Glomerular visceral epithelial cell (primary cell): ENCODE results near the gene SELENOO.
A peak's percentile ranks its signal among the peaks of the same experiment; 100 is the strongest.
"Not testable (repeated sequence)": the region's sequence is repeated elsewhere in the genome, so short reads cannot be mapped to it uniquely, and the experiment has no call there.

Experiments used
- DNase-seq: peaks from one replicate; pipeline ENCODE4 v3.0.0-alpha.2; 2016; ENCODE audit errors: extremely low spot score

The SELENOO gene

DNA sequence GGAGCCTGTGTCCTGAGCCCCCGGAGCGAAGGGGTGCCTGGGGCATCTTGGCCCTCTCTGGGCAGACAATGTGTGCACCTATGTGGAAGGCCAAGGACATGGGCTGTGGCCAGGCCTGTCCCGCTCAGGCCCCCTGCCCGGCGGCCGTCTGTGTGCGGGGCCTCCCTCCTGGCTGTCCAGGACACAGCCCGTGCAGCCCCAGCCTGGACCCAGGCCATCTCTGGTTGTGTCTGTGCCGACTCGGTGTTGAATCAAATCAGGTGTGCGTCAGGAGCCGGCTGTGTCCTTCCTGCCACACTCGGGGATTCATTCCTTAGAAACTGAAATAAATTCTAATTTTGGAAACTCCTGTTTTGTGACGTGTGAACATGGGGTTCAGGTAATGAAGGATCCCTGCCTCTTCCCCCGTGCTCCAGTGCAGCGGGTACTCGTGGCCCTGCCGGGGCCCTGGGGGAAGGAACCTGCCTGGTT is 1.5 kb upstream of the SELENOO start:
- DNase-seq = no peak

DNA sequence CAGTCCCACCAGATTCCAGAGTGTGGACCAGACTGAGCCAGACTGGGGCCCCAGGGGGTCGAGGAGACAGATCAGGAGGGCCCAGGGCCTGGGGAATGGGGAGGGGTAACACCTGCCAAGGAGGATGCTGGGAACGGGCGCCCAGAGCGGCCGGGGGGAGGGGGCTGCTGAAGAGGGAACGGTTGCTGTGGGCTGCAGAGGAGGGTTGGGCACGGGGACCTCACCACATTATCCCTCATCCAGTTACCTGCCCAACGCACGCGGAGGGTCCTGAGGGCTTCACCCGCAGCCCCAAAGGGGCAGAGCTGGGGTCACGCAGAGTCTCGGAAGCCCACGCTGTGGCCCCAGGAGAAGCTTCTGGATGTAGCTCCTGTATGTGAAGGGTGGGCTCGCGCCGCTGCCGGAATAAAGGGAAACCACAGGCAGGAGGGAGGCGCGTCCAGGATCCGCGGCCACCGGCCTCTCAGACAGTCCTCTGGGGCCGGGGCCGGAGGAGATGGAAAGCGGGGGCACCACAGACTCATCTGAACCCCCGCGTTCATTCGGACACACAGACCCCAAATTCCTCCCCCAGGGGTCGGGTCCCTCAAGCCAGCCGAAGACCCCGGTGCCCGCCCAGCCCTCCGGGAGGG is 866 bp upstream of the SELENOO start:
- DNase-seq = no peak

DNA sequence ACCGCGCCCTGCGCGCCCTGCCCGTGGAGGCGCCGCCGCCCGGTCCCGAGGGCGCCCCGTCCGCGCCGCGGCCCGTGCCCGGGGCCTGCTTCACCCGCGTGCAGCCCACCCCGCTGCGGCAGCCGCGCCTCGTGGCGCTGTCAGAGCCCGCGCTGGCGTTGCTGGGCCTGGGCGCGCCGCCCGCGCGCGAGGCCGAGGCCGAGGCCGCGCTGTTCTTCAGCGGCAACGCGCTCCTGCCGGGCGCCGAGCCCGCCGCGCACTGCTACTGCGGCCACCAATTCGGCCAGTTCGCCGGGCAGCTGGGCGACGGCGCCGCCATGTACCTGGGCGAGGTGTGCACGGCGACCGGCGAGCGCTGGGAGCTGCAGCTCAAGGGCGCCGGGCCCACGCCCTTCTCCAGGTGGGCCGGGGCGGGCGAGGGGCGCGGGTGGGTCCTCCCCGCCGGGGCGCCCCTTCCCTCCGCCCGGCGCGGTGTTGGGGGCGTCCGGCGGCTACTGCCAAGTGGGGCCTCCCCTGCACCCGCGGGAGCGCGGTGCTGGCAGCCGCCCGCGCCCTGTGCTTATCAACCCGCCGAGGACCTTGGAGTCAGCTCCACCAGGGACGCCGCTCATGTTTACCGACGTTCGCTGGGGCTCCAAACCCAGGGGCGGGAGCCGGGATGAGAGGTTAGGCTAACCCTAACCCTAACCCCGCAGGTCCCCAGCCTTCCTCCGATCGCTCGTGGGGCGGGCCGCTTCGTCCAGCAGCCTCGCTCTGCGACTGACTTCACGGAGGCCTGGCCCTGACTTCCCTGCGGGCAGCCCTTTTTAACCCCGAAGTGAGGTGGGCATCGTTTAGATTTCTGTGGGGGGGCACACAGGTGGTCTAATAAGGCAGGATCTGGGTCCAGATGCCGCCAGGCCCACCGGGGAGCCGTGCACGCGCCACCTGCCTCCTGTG is 649 bp downstream of the SELENOO start:
- DNase-seq = no peak

DNA sequence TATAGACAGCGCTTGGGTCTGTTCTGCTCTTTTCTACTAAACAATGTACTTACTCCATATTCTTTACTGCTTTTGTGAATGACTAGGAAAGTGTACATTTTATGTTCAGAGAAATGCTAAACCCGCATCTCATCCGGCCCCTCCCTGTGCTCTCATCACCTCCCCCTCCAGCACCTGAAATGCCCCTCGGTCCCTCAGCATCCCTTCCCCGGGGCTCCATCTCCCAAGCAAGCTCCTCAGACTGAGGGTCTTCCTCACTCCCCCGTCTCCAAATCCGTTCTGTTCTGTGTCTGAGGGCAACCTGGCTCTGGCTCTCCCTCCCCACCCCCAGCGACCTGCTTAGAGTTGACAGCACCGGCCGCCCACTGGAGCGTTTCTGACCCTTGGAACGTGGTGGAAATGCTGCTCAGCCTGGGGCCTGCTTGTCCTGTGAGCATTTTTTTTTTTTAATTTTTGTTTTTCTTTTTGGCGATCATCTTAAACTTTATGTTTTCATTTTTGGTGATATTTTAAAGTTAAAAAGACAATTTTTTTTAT is 1.4 kb downstream of the SELENOO start:
- no peak for DNase-seq

DNA sequence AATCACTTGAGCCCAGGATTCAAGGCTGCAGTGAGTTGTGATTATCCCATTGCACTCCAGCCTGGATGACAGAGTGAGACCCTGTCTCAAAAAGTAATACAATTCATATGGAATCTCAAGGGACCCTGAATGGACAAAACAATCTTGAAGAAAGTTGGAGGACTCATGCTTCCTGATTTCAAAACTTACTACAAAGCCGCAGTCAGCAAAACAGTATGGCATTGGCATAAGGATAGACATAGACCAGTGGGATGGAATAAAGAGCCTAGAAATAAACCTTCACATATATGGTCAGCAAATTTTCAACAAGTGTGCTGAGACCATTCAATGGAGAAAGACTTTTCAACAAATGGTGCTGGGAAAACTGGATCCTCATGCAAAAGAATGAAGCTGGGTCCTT is 2.5 kb downstream of the SELENOO start:
- DNase-seq = no peak

DNA sequence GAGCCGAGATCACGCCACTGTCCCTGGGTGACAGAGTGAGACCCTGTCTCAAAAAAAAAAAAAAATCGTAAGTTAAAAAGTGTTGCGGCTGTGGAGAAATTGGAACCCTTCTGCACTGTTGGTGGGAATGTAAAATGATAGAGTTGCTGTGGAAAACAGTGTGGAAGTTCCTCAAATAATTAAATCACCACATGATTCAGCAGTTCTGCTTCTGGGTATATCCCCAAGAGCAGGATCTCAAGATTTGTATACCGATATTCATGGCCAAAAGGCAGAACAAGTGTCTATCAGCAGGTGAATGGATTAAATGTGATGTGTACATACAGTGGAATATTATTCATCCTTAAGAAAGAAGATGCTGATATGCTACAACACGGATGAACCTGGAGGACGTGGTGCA is 3.8 kb downstream of the SELENOO start:
- DNase-seq = no peak

DNA sequence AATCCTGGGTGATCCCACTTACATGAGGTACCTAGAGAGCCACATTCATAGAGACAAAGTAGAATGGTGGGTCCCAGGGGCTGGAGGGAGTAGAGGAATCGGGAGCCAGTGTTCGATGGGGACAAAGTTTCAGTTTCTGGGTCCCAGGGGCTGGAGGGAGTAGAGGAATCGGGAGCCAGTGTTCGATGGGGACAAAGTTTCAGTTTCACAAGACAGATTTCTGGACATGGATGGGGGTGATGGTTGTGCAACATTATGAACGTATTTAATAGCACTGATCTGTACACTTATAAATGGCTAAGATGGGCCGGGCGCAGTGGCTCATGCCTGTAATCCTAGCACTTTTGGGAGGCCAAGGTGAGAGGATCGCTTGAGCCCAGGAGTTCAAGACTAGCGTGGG is 4.2 kb downstream of the SELENOO start:
- not testable (repeated sequence) for DNase-seq

DNA sequence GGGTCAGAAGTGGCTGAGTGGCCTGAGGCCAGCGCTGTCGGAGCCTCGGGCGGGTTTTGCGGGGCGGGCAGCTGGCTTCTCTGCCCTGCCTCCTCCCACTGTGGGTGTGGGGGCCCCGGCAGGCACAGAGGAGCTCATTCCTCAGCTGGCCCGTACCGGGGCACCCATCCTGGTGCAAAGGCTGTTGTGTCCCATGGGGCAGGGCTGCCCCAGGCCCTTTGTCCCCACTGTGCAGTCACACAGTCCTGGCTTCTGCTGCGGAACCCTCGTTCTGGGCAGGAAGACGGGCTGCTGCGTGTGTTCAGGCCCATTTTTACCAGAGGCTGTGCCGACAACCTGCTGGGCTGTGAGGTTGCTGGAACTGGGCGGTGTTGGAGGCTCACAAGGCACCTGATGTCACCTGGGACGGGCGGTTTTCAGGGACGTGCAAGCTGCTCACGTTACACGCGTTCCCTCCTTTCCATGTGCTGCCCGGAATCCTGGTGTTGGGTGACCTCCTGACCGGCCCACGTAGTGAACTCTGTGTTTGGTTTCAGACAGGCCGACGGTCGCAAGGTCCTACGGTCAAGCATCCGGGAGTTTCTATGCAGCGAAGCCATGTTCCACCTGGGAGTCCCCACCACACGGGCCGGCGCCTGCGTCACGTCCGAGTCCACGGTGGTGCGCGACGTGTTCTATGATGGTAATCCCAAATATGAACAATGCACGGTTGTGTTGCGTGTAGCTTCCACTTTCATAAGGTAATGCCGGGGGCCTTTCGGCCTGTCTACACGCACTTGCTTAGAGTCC is 5.2 kb downstream of the SELENOO start:
- no peak for DNase-seq

DNA sequence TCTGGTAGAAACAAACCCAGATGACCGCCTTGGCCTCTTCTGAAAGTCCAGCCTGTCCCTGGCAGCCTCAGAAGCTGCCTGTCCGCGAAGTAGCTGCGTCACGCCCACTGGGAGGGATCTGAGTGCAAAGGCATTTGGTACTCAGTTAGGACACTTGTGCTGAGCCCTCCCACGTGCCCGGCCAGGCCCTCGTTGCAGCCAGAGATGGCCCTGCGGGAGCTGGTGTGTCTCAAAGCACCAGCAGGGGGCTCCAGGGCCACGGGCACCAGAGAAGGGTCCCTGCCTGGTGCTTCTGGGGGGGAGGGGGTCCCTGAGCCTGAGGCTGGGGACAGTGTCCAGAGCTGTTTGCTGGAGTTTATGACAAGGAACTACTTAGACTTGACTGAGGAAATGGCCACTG is 5.8 kb downstream of the SELENOO start:
- DNase-seq = no peak

DNA sequence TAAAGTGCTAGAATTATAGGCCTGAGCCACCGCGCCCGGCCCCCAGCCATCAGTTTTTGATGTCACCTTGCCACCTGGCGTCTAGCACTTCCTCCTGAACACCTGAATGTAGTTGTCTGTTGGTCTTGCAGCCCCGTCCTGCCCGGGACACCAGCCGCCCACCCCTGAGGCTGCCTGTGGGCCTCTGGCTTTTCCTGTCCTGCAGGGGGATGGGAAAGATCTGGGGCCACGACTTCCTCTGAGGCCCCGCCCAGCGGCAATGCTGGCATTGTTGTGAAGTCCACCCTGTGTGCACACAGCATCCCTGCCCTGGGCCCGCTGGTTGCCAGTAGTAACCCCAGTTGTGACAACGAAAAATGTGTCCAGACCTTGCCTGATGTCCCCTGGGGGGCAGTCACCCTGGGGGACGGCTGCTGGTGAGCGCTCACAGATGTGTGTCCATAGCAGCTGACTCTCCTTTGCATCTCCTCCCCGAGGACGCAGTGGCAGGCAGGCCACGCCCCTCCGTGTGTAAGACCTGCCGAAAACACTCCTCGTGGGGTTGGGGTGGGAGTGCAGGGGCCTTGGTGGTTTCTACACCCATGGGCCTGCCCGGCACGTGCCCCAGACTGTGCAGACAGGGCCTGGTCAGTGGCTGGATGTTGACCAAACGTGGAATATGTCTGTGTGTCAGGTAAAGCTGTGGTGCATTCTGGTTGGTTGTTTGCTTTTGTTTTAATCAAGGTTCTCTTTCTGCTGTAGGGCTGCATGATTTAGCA is 6.8 kb downstream of the SELENOO start:
- DNase-seq = no peak

DNA sequence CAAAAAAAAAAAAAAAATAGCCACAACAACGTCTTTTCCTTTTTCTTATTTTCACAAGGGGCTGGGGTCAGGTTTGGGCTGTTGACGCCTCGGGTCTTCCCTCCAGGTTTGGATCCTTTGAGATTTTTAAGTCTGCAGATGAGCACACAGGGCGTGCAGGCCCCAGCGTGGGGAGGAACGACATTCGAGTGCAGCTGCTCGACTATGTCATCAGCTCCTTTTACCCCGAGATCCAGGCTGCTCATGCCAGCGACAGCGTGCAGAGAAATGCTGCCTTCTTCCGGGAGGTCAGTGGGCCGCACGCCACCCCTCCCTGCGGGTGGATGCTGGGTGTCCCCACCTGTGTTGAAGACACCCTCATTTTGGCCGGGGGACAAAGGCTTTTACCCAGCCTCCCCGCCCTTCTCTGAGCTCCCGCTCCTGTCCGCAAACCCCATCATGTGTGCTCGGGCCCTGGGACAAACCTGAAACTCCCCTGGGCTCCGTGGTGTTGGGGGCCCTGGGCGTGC is 7.7 kb downstream of the SELENOO start:
- DNase-seq = no peak

DNA sequence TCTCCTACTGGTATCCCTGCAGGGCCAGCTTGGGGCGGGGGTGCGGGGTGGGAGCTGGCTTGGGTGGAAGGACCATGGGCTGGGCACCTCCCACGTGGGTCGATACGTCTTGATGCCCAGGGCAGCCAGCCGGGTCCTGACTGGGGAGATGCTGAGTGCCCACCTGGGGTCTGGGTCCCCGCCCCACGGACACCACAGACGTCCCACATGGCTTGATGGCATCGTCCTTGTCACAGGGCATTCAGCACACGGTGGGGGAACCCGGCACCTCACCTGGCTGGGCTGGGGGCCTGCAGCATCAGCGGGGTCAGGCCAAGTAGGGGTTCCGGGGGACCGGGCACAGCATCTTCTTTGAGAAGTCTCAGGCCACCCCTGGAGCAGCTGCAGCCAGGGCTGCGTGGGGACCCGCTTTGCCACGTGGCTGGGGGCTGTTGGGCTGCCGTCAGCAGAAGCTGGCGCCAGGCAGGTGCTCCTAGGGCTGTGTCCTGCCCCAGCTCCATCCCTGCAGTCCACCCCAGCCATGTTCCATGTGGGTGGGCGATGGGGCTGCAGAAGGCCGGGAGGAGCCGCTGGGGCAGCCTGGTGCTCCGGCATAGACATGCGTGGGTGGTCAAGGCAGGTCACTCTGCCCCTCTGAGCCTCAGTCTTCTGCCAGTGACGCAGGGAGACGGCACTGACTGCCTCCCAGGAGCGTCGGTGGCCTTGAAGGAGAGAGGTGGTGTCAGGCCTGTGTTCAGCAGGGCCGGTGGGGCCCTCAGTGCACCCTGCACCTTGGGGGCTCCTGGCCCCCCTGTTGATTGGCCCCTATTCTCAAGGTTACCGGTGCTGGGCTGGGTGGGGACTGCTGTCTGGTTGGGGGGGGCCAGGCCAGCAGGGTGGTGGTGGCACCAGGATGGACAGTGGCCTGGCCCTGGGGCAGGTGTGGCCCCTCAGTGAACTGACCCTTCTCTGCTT is 8.4 kb downstream of the SELENOO start:
- no peak for DNase-seq

DNA sequence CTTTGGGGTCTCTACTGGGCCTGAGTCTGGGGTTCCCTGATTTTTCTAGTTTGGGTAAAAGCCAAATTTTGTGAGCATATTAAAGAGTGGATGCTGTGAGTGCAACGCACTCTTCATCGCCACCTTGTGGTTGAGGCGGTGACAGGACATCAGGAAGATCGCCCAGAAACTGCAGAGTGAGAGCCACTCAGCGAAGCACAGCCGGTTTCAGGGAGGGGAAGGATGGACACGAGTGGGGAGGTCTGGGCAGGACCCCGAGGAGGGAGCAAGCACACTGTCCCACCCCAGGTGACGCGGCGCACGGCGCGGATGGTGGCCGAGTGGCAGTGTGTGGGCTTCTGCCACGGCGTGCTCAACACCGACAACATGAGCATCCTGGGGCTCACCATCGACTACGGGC is 9.1 kb downstream of the SELENOO start:
- peak; percentile 56 for DNase-seq

DNA sequence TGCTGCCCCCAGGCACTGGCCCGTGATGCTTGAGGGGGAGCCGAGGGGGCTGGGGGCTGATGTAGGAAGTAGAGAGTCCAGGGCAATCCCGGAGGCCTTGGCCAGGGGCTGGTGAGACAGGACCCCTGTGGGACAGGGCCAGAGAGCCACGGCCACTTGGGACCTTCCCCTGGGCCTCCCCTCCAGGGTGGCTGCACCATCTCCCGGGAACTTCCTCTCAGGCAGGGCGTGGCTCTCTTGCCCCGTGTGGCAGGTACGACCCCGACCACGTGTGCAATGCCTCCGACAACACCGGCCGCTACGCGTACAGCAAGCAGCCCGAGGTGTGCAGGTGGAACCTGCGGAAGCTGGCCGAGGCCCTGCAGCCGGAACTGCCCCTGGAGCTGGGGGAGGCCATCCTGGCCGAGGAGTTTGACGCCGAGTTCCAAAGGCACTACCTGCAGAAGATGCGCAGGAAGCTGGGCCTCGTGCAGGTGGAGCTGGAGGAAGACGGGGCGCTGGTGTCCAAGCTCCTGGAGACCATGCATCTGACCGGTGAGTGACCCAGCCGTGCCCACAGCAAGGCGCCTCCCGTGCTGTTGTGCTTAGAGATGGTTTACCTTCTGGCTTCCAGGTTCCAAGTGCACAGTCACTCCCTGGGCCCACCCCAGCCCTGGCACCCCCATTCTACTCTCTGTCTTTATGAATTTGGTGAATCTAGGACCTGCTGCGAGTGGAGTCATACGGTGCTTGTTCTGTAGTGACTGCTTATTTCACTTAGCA is 9.7 kb downstream of the SELENOO start:
- no peak for DNase-seq

DNA sequence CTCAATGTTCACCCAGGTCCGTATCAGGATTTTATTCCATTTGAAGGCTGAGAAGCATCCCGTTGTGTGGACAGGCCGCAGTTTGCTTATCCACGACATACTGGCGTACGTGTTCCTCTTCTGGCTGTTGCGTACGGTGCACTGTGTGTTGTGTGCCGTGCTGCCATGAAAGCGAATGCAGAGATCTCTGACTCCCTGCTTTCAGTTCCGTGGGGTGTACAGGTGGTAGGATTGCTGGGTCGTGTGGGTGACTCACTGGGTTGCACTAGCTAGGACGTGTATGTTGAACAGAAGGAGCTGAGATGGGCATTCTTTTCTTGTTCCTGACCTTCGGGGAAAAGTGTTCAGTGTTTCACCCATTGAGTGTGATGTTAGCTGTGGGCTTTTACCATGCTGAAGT is 10.3 kb downstream of the SELENOO start:
- DNase-seq = no peak

DNA sequence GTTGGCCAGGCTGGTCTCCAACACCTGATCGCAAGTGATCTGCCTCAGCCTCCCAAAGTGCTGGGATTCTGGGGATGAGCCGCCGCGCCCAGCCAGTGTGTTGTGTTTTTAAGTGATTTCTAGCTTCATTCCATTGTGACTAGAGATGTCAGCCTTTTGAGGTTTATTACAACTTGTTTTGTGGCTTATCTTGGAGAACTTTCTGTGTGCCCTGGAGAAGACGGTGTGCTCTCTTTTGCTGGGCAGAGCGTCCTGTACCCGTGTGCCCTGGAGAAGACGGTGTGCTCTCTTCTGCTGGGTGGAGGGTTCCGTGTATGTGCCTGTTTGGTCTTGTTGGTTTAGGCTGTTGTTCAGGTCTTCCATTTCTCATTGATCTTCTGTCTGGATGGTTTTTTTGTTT is 12.5 kb downstream of the SELENOO start:
- no peak for DNase-seq

DNA sequence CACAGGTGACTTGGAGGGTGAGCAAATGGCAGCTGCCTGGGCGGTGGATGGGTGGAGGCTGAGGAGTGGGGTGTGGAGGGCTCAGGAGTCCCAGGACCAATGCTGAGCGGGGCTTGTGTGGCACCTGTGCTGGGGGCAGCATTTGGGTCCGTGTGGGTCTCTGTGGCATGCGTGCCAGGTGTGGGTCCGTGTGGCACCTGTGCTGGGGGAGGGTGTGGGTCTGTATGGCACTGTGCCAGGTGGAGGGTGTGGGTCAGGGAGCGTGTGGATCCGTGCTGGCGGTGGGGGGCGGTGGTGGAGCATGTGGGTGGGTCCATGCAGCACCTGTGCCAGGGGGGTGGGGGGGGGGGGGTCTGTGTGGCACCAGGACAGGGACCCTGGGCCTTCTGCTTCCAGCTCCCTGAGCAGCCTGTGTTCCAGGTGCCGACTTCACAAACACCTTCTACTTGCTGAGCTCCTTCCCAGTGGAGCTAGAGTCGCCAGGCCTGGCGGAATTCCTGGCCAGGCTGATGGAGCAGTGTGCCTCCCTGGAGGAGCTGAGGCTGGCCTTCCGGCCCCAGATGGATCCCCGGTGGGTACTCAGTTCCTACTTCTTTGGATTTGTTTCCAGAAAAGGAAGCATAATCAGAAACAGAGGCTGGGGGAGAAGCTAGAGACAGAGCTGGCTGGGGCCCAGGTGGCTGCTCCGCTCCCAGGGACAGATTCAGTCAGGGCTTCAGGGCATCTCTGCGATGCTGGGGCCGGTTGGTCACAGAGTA is 14.7 kb downstream of the SELENOO start:
- no peak for DNase-seq

DNA sequence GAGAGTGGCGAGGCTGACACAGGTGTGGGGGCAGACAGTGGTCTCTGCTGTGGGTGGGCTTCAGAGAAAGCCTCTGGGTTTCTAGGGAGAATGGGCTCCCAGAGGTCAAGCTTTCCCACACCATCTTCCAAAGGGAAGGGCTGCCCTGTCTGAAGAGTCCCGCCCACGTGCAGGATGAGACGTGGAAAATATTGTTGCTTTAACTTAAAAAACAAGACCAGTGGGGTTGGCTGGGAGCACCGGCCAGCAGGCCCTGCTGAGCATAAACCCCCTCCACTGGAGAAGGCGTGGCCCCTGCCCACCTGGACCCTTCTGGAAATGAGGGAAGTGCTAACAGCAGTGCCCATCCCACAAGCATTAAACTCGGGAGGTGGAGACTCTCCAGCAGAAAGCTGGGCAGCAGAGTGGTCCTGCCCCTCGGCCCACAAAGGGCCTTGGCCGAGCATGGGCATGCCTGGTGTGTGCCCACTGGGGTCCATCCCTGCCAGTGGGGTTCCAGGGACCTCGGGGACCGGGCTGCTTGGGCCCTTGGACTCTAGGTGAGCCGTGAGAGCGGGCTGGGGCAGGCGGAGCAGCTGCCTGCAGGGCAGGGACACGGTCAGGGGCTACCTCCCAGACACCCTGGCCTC is 15.4 kb downstream of the SELENOO start:
- DNase-seq = no peak
